HCT116 (cell line): ENCODE measurements around the gene BLACAT1.

Source experiments
- JUND ChIP-seq: IDR thresholded peaks from 2 replicates; pipeline ENCODE4 v1.6.1; 2012
- POLR2A ChIP-seq: IDR thresholded peaks from 2 replicates; pipeline ENCODE4 v1.7.0; 2011; ENCODE audit warnings: borderline replicate concordance; ENCODE audit not compliant: insufficient read depth, insufficient read length; ENCODE audit errors: extremely low read depth
- RAD21 ChIP-seq: IDR thresholded peaks from 2 replicates; pipeline ENCODE4 v1.6.1; 2012; ENCODE audit warnings: low read depth, mild to moderate bottlenecking
- TF ChIP-seq, protein P1 (sequence below): IDR thresholded peaks from 2 replicates; pipeline ENCODE4 v1.6.1; 2012

DNA sequence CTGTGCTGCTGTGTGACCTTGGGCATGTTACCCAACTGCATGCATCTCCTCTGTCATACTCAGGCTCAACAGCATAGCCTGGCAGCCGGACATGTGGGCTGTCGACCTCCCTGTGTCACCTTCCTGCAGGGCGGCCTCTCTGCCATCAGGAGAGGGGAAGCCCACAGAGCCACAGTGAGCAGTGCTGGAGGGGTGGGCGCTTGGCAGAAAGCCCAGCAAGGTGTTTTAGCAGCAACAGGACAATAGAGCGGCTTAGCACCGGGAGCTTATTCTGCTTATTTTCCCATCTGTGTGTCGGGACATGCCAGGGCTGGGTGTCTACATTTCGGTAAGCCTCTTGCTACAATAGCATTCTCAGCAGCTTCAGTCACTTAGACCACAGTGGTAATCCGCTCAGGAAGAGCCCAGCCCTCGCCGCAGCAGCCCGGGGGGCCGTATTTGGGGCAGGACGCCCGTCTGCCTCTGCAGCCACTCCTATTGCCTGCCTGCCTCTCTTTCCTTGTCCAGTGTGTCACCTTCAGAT, 25.8 kb upstream of the BLACAT1 start:
- TF ChIP-seq POLR2A (no peak), RAD21 (no peak), JUND (no peak)
- TF ChIP-seq, protein P1, sequence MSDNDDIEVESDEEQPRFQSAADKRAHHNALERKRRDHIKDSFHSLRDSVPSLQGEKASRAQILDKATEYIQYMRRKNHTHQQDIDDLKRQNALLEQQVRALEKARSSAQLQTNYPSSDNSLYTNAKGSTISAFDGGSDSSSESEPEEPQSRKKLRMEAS = no peak
